ENCODE measurements around the gene SPON2. TPM values are rescaled to one million over a fixed set of nuclear protein-coding genes. Genes with fewer than 3 reads are reported as not detected.

SPON2 gene
- polyA plus RNA-seq, 2 of the 4 experiments (the other 2 are of a cell fraction) = 0.12 to 0.54 TPM

GRCh38 chr4:1187182-1187581 is 14.8 kb upstream of the SPON2 start:
- WGBS (ENCODE audit: missing lambda C conversion rate) = 20% methylated on average over 1 of the region's 1 CpG
- H3K4me2 ChIP-seq = no peak overlapping the region
- ChIA-PET CTCF (interaction anchor here (0.6 kb wide), 1 partner anchor 19 kb away, joined by 4 read pairs; no protein-coding TSS in a partner anchor), POLR2A (no interaction called here)
- no peak for DNase-seq (ENCODE audit: low read depth in 1 of 2, low spot score in 1 of 2)
- no peak overlapping the region for H3K27ac ChIP-seq
- H3K4me1 ChIP-seq = peaks cover 7% of the 10 kb centered on the region
- no peak for ATAC-seq
- FAIRE-seq = no peak
- no peak overlapping the region for H3K4me3 ChIP-seq
- TF ChIP-seq USF2 (IDR thresholded peaks at IDR 0.05) = no peak
- H3K9me3 ChIP-seq = peaks cover 3% of the 10 kb centered on the region; the same call in 1 of the 3 replicates

GRCh38 chr4:1183985-1184773 is 11.8 kb upstream of the SPON2 start:
- ChIA-PET CTCF (no interaction called here), POLR2A (no interaction called here)
- FAIRE-seq = no peak
- TF ChIP-seq MAX (IDR thresholded peaks at IDR 0.05) (no peak), HOXA7 (CRISPR knock-in tag; IDR thresholded peaks at IDR 0.05) (no peak), GATA3 (IDR thresholded peaks at IDR 0.05; ENCODE audit: borderline replicate concordance) (no peak), HES2 (IDR thresholded peaks at IDR 0.05) (no peak), TP53 (CRISPR knock-in tag; IDR thresholded peaks at IDR 0.05) (no peak), ZC3H11A (IDR thresholded peaks at IDR 0.05) (no peak), EHMT2 (IDR thresholded peaks at IDR 0.05; ENCODE audit: low read depth) (no peak), KDM1A (IDR thresholded peaks at IDR 0.05; ENCODE audit: low read depth) (no peak), TFCP2L1 (CRISPR knock-in tag; IDR thresholded peaks at IDR 0.05) (no peak)
- no peaks in the 10 kb centered on the region for H3K4me1 ChIP-seq
- H3K9me3 ChIP-seq = peaks cover 24% of the 10 kb centered on the region; the same call in 2 of the 3 replicates
- no peak for ATAC-seq
- 35% methylated on average over 6 of the region's 6 CpGs for WGBS (ENCODE audit: missing lambda C conversion rate)
- no peak for DNase-seq (ENCODE audit: low read depth in 1 of 2, low spot score in 1 of 2)
- no peak overlapping the region for H3K27ac ChIP-seq
- no peak overlapping the region for H3K4me3 ChIP-seq
- no peak overlapping the region for H3K4me2 ChIP-seq

GRCh38 chr4:1182313-1182712 is 9.9 kb upstream of the SPON2 start:
- no peak for FAIRE-seq
- POLR2A ChIA-PET = no interaction called here

GRCh38 chr4:1180663-1181062 is 8.3 kb upstream of the SPON2 start:
- DNase-seq (ENCODE audit: low read depth in 1 of 2, low spot score in 1 of 2) (no peak), ATAC-seq (no peak), FAIRE-seq (no peak)
- Histone ChIP-seq H3K4me2 (no peak overlapping the region), H3K27ac (no peak overlapping the region), H3K9me3 (peaks cover 24% of the 10 kb centered on the region; the same call in 2 of the 3 replicates), H3K4me1 (no peaks in the 10 kb centered on the region), H3K4me3 (no peak overlapping the region)
- POLR2A ChIA-PET = no interaction called here
- CTCF ChIA-PET = interaction anchor here (1.9 to 3.9 kb wide), 2 partner anchors 11 to 13 kb away, joined by 5 to 15 read pairs; no protein-coding TSS in a partner anchor
- TF ChIP-seq ZNF302 (CRISPR knock-in tag; IDR thresholded peaks at IDR 0.05) = no peak
- TF ChIP-seq RAD21 (conservative IDR thresholded peaks at IDR 0.05 in 1 of 2, IDR thresholded peaks at IDR 0.05 in 1 of 2) = no peak
- TF ChIP-seq NPAS2 (CRISPR knock-in tag; IDR thresholded peaks at IDR 0.05; ENCODE audit: borderline replicate concordance) = no peak

More at GRCh38 chr4:1182313-1182712, 9.9 kb upstream of the SPON2 start:
- Histone ChIP-seq H3K27ac (no peak overlapping the region), H3K4me1 (no peaks in the 10 kb centered on the region), H3K9me3 (peaks cover 24% of the 10 kb centered on the region; the same call in 2 of the 3 replicates), H3K4me3 (no peak overlapping the region), H3K4me2 (no peak overlapping the region)
- DNase-seq (ENCODE audit: low read depth in 1 of 2, low spot score in 1 of 2) = no peak
- ATAC-seq = no peak
- CTCF ChIA-PET = interaction anchor here (0.6 kb wide), 1 partner anchor 13 kb away, joined by 3 read pairs; no protein-coding TSS in a partner anchor
- TF ChIP-seq CBX2 (IDR thresholded peaks at IDR 0.05; ENCODE audit: borderline replicate concordance, low read depth) (no peak), ATOH8 (CRISPR knock-in tag; IDR thresholded peaks at IDR 0.05; ENCODE audit: low read depth) (no peak)

Data from A549 (cell line).